HG02678 (cell line): ENCODE data around the gene ILDR1.
"Not testable (repeated sequence)": the region's sequence is repeated elsewhere in the genome, so short reads cannot be mapped to it uniquely, and the experiment has no call there.

Experiments
- ATAC-seq: cut with Tn5 transposase; IDR thresholded peaks from one replicate; pipeline ENCODE4 v1.9.1; 2021; ENCODE audit warnings: mild to moderate bottlenecking, moderate library complexity; ENCODE audit not compliant: unreplicated experiment

Gene ILDR1

GRCh38 chr3:121956363-121956762 is 65.7 kb downstream of the ILDR1 start:
- ATAC-seq: no peak

- no peak for ATAC-seq
Observed at GRCh38 chr3:121951291-121951919, 70.6 kb downstream of the ILDR1 start.

- no peak for ATAC-seq
Observed at GRCh38 chr3:121948641-121949040, 73.4 kb downstream of the ILDR1 start.

- ATAC-seq: no peak
Observed at GRCh38 chr3:121943431-121943830, 78.6 kb downstream of the ILDR1 start.

- ATAC-seq: no peak
Observed at GRCh38 chr3:121942116-121942786, 79.8 kb downstream of the ILDR1 start.

- no peak for ATAC-seq
Observed at GRCh38 chr3:121941592-121941991, 80.5 kb downstream of the ILDR1 start.

GRCh38 chr3:121938141-121938855 is 83.7 kb downstream of the ILDR1 start:
- ATAC-seq: not testable (repeated sequence)
